Activated CD4-positive, alpha-beta memory T cell treated with anti-CD3 and anti-CD28 coated beads for 36 hours (primary cell): ENCODE results near the gene SH3D19. TPM values are rescaled to one million over a fixed set of nuclear protein-coding genes. Genes with fewer than 3 reads are reported as not detected.

Source experiments
- CTCF ChIA-PET: fragments of 350-600 bp; sonication (Branson Sonifier 250); formaldehyde crosslinking; loops from one replicate; lab custom pipeline; 2021; ENCODE audit warnings: antibody characterized with exemption, inconsistent platforms; lab: Charles Lee
- POLR2A ChIA-PET: fragments of 350-600 bp; sonication (Branson Sonifier 250); formaldehyde crosslinking; loops from one replicate; lab custom pipeline; 2021; ENCODE audit warnings: antibody characterized with exemption; lab: Charles Lee
- DNase-seq: peaks from one replicate; pipeline ENCODE4 v3.0.0-alpha.2; 2020
- H3K27ac Mint-ChIP-seq: one replicate; pipeline ENCODE4 v1.8.0; 2021; ENCODE audit warnings: mixed read lengths
- H3K27me3 Mint-ChIP-seq: one replicate; pipeline ENCODE4 v1.8.0; 2021; ENCODE audit warnings: mixed read lengths
- H3K36me3 Mint-ChIP-seq: one replicate; pipeline ENCODE4 v1.8.0; 2021; ENCODE audit warnings: mixed read lengths
- H3K4me1 Mint-ChIP-seq: one replicate; pipeline ENCODE4 v1.8.0; 2021; ENCODE audit warnings: low read depth, mixed read lengths
- H3K4me3 Mint-ChIP-seq: one replicate; pipeline ENCODE4 v1.8.0; 2021; ENCODE audit warnings: mild to moderate bottlenecking, mixed read lengths
- H3K9me3 Mint-ChIP-seq: one replicate; pipeline ENCODE4 v1.8.0; 2021; ENCODE audit warnings: mixed read lengths
- intact Hi-C: fragments of 100-400 bp; cut with micrococcal nuclease; formaldehyde crosslinking; loops from one replicate; pipeline ENCODE4 v1.15.1; 2023
- total RNA-seq, 2 experiments: library from RNA; stranded (reverse); gene quantifications; one replicate each; pipeline ENCODE4 v1.2.3, GENCODE V29; 2021

The SH3D19 gene
- total RNA-seq, 2 experiments from 2014 or later: 0.68 TPM; not detected in 1

DNA sequence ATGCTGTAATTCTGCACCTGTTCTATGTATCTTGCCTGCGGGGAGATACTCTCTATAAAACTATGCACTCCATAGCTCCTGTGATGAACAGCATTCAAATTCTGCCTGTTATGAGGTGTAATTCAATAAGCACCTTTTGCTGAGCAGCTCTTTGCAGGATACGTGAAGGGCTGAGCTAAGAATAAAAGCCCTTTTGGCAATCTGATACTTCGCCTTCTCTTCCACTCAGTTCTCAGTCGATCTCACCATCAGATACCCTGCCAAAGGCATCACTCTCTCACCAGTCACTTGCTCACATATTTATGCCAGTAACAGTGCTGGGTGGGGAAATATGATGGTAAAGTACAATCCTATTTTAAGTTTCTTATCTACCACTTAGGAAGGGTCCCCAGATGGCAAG, 158.8 kb downstream of the SH3D19 start:
- intact Hi-C loops: no loop called here
- Mint-ChIP-seq H3K4me3 (no peak overlapping the region), H3K4me1 (no peaks in the 10 kb centered on the region), H3K27ac (no peak overlapping the region), H3K9me3 (no peaks in the 10 kb centered on the region), H3K36me3 (no peaks in the 10 kb centered on the region), H3K27me3 (peaks cover 7% of the 10 kb centered on the region)
- no peak for DNase-seq
- ChIA-PET CTCF (no interaction called here), POLR2A (no interaction called here)

DNA sequence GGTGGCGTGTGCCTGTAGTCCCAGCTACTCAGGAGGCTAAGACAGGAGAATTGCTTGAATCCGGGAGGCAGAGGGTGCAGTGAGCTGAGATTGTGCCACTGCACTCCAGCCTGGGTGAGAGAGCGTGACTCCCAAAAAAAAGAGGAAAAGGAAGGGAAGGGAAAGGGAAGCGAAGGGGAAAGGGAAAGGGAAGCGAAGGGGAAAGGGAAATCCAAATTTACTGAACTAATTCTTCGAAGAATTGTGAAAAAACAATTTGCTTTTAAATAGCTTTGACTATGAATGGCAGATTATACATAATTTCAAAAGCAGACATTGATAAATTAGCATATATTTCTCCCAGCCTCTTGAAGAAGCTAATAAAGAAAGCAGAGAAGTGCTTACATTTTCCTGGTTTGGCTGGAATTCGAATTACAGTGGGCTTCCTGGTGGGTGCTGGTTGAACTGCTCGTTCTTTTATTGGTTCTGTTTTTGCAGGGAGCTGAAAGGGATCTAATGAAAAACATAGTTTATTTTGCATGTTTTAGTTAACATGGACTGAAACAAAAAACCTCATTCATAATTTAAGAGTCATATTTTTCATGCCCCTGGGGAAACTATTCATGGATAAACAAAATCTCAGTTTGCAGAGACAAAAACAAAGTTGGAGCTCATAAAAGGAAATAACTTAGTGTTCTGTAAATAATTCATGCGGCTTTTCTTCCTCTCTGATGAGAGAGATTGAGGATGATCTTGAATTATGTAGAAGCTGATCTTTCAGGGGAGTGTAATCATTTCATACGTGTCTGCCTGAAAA, 160.0 kb downstream of the SH3D19 start:
- intact Hi-C loops: no loop called here
- Mint-ChIP-seq H3K4me3 (no peak overlapping the region), H3K9me3 (no peaks in the 10 kb centered on the region), H3K27me3 (peaks cover 7% of the 10 kb centered on the region), H3K27ac (no peak overlapping the region), H3K4me1 (no peaks in the 10 kb centered on the region), H3K36me3 (no peaks in the 10 kb centered on the region)
- DNase-seq: no peak
- CTCF ChIA-PET: no interaction called here
- POLR2A ChIA-PET: no interaction called here

DNA sequence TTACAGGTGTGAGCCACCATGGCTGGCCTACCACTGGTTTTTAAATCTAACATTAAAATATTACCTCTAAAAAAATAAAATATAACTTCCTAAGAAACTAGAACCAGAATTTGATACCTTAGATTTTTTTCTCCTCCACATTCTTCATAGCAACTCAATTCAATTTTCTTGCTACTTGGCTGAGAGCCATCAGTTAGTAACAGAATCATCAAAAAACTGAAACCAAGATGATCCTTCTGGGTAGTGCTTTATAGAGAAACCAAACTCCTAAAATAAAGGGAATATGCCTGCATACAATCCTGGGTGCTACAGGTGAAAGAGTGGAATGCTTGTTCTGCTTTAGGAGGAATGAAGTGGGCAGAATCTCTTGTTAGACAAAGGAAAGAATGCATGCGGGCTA, 161.6 kb downstream of the SH3D19 start:
- POLR2A ChIA-PET: no interaction called here

DNA sequence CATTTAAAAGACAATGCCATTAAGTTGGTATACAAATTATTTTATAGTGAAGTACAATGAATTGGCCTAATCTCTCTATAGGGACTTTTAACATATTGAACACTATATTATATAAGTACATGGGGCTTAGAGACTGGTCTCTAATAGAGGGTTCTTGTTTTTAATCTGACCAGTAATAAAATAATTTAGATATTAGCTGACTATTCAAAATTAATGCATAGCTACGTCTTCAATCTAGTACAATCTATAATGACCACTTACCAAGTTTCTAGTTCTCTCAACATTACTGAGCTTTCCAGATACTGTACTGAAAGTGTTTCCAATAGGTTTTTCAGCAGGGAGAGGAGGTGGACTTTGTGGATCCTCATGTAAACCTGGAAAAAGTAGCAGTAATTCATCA, 166.4 kb downstream of the SH3D19 start:
- H3K9me3 Mint-ChIP-seq: no peaks in the 10 kb centered on the region

More for the DNA sequence above, 161.6 kb downstream of the SH3D19 start:
- intact Hi-C loops: no loop called here
- H3K4me1 Mint-ChIP-seq: no peaks in the 10 kb centered on the region
- no peak overlapping the region for H3K4me3 Mint-ChIP-seq
- H3K27me3 Mint-ChIP-seq: peaks cover 5% of the 10 kb centered on the region
- CTCF ChIA-PET: no interaction called here
- no peaks in the 10 kb centered on the region for H3K36me3 Mint-ChIP-seq
- no peak for DNase-seq
- no peak overlapping the region for H3K27ac Mint-ChIP-seq
- no peaks in the 10 kb centered on the region for H3K9me3 Mint-ChIP-seq

DNA sequence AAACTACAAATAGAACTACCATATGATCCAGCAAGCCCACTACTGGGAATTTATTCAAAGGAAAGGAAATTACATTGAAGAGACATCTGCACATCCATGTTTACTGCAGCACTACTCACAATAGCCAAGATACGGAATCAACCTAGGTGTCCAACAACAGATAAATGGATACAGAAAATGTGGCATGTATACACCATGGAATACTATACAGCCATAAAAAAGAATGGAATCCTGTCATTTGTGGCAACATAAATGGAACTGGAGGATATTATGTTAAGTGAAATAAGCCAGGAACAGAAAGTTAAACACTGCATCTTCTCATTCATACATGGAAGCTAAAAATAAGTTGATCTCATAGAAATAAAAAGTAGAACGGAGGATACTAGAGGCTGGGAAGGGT, 167.9 kb downstream of the SH3D19 start:
- H3K27me3 Mint-ChIP-seq: peaks cover 3% of the 10 kb centered on the region
- ChIA-PET POLR2A (no interaction called here), CTCF (interaction anchor here (1.3 kb wide), 1 partner anchor 40 kb away, joined by 8 read pairs; no protein-coding TSS in a partner anchor)
- intact Hi-C loops: no loop called here
- no peaks in the 10 kb centered on the region for H3K36me3 Mint-ChIP-seq
- no peak for DNase-seq
- H3K4me3 Mint-ChIP-seq: no peak overlapping the region
- no peaks in the 10 kb centered on the region for H3K4me1 Mint-ChIP-seq
- no peaks in the 10 kb centered on the region for H3K9me3 Mint-ChIP-seq
- no peak overlapping the region for H3K27ac Mint-ChIP-seq

More for the DNA sequence above, 166.4 kb downstream of the SH3D19 start:
- POLR2A ChIA-PET: no interaction called here
- H3K36me3 Mint-ChIP-seq: no peaks in the 10 kb centered on the region
- no peaks in the 10 kb centered on the region for H3K4me1 Mint-ChIP-seq
- DNase-seq: no peak
- CTCF ChIA-PET: no interaction called here
- no peak overlapping the region for H3K4me3 Mint-ChIP-seq
- H3K27ac Mint-ChIP-seq: no peak overlapping the region
- H3K27me3 Mint-ChIP-seq: peaks cover 3% of the 10 kb centered on the region
- intact Hi-C loops: no loop called here

DNA sequence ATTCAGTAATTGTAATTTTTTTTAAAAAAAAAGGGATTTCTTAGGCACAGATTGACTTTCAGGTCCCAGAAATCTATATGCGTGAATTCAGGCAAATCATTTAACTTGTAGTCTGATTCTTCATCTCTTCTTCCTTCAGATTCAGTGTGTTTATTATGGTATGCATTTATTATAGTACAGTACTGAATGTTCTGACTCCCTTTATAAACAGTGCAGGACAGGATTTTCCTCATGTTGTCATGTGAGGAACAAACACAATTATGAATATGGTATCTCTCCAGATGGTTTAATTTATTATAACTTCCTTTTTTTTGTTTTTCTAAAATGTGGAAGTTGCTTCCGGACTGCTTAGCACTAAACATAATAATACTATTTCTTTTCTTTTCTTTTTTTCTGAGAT, 171.8 kb downstream of the SH3D19 start:
- POLR2A ChIA-PET: no interaction called here
- intact Hi-C loops: no loop called here

DNA sequence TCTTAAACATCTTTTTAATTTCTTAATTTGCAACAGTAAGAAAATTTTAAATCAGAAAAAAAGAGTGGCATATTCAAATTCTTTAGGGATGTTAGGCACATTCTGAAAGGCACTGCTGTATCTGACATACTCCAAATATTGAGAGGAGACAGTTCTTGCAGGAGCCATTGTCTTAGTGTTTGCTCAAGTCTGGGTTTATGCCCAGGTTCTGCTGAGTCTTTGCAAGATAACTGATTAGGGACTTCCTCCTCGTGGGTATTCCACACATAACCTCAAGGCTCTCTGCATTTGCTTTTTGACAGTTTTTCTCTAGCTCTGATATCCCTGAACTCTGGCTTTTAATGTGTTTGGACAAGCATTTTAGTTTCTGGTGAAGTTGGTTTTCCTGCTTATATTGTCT, 173.4 kb downstream of the SH3D19 start:
- ChIA-PET POLR2A (no interaction called here), CTCF (interaction anchor here (1.3 kb wide), 1 partner anchor 34 kb away, joined by 4 read pairs; no protein-coding TSS in a partner anchor)
- Mint-ChIP-seq H3K9me3 (no peaks in the 10 kb centered on the region), H3K36me3 (no peaks in the 10 kb centered on the region), H3K27ac (no peak overlapping the region), H3K4me1 (no peaks in the 10 kb centered on the region), H3K27me3 (peaks cover 2% of the 10 kb centered on the region), H3K4me3 (no peak overlapping the region)
- intact Hi-C loops: no loop called here
- no peak for DNase-seq

More for the DNA sequence above, 171.8 kb downstream of the SH3D19 start:
- Mint-ChIP-seq H3K27ac (no peak overlapping the region), H3K4me3 (no peak overlapping the region), H3K9me3 (no peaks in the 10 kb centered on the region), H3K4me1 (no peaks in the 10 kb centered on the region), H3K36me3 (no peaks in the 10 kb centered on the region), H3K27me3 (peaks cover 3% of the 10 kb centered on the region)
- CTCF ChIA-PET: no interaction called here
- DNase-seq: no peak

DNA sequence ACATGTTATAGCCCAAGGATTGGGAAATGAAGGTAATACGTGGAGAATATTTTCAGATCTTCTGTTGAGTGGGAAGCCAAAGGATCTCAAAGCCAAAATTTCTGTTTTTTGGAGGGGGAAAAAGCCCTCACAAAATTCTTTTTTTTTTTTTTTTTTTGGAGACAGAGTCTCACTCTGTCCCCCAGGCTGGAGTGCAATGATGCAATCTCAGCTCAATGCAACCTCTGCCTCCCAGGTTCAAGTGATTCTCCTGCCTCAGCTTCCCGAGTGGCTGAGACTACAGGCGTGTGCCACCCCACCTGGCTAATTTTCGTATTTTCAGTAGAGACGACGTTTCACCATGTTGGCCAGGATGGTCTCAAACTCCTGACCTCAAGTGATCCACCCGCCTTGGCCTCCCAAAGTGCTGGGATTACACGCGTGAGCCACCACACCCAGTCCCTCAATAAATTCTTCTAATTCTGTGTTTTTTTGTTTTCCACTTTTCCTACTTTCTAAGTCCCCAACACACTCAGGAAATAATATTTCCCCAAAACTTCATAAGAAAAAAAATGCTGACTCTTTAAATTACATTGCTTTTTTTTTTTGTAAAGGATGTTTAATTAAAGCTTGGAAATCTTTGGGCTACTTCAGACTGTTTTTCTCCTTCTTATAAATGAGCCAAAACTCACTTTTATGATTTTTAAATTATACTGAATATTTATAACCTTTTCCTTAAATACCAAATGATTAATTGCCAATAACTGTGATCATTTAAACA, 174.4 kb downstream of the SH3D19 start:
- ChIA-PET POLR2A (no interaction called here), CTCF (interaction anchor here (0.6 to 1.3 kb wide), 2 partner anchors 11 to 33 kb away, joined by 3 to 4 read pairs; no protein-coding TSS in a partner anchor)
- H3K4me1 Mint-ChIP-seq: no peaks in the 10 kb centered on the region
- H3K4me3 Mint-ChIP-seq: no peak overlapping the region
- no peak overlapping the region for H3K27ac Mint-ChIP-seq
- intact Hi-C loops: no loop called here
- no peak for DNase-seq
- H3K9me3 Mint-ChIP-seq: no peaks in the 10 kb centered on the region
- H3K36me3 Mint-ChIP-seq: no peaks in the 10 kb centered on the region
- no peaks in the 10 kb centered on the region for H3K27me3 Mint-ChIP-seq

DNA sequence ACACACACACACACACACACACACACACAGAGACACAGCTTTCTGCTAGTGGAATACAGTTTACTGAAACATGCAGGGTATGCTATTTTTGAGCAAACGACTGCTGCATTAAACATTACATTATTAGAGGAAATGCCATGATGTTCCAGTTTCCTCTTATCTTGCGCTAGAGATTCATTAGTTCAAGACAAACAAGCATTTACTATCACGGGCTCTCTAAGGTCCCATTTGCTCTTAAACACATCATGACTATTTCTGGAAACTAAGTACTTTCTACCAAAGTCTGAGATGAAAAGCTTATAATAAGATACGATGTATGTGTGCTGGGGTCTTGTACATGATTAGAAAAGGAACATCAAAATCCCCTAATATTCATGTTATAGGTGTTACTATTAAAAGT, 177.1 kb downstream of the SH3D19 start:
- ChIA-PET POLR2A (no interaction called here), CTCF (no interaction called here)
- intact Hi-C loops: no loop called here
- no peak for DNase-seq
- Mint-ChIP-seq H3K36me3 (no peaks in the 10 kb centered on the region), H3K27ac (no peak overlapping the region), H3K27me3 (no peaks in the 10 kb centered on the region), H3K4me3 (no peak overlapping the region), H3K4me1 (no peaks in the 10 kb centered on the region), H3K9me3 (no peaks in the 10 kb centered on the region)

DNA sequence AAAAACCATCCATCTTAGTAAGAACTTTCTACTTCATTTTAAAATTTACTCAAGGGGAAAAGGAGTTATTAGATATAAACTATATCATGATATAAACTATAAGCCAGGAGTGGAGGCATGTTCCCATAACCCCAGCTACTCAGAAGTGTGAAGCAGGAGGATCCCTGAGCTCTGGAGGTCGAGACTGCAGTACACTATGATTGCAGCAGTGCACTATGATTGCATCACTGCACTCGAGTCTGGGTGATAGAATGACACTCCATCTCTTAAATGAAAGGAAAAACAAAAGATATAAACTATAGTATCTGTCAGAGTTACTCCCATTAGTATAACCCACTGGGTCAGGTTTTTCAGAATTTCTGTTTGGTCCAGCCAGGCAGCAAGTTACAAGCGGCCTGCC, 178.4 kb downstream of the SH3D19 start:
- H3K4me3 Mint-ChIP-seq: no peak overlapping the region
- CTCF ChIA-PET: no interaction called here
- no peak overlapping the region for H3K27ac Mint-ChIP-seq
- no peaks in the 10 kb centered on the region for H3K36me3 Mint-ChIP-seq
- H3K4me1 Mint-ChIP-seq: no peaks in the 10 kb centered on the region
- H3K27me3 Mint-ChIP-seq: no peaks in the 10 kb centered on the region
- no peak for DNase-seq
- H3K9me3 Mint-ChIP-seq: no peaks in the 10 kb centered on the region
- POLR2A ChIA-PET: no interaction called here
- intact Hi-C loops: no loop called here

DNA sequence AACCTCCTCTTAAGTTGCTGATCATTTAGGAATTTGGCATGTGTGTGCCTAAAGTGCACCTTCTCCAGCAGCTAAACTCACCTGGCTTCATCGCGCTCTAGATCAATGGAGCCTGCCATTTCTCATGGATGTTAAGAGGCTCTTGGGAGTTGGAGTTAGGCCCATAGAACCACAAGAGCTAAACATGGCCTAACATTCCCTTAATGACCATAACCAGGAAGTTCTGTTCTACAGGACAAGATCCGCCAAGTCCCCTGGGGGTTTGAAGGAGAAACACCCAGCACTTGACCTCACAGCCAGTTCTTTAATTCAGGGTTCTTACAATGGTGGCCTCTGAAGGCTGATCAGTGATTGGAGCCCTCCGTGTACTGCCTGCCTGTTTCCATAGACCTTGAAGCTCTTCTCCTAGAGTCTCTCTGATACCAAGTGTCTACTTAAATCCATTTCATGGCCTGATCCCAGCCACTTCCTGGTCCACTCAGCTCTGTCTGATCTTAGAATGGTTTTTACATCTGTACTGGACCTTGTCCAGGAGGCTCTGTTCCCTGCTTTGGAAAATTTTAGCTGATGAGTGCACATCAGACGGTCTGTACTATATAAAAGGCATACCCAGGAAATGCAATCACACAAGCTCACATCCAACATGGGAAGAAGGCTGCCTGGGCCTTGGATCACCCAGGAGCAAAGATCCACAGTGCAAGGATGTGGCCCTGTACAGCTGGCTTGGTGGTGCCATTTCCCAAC, 180.9 kb downstream of the SH3D19 start:
- no peaks in the 10 kb centered on the region for H3K36me3 Mint-ChIP-seq
- H3K27ac Mint-ChIP-seq: no peak overlapping the region
- H3K9me3 Mint-ChIP-seq: no peaks in the 10 kb centered on the region
- ChIA-PET POLR2A (interaction anchor here (0.6 kb wide), 1 partner anchor 34 kb away, joined by 3 read pairs; no protein-coding TSS in a partner anchor), CTCF (interaction anchor here (1.9 kb wide), 1 partner anchor 27 kb away, joined by 5 read pairs; no protein-coding TSS in a partner anchor)
- H3K4me1 Mint-ChIP-seq: no peaks in the 10 kb centered on the region
- DNase-seq: no peak
- no peak overlapping the region for H3K4me3 Mint-ChIP-seq
- intact Hi-C loops: no loop called here
- H3K27me3 Mint-ChIP-seq: no peaks in the 10 kb centered on the region

DNA sequence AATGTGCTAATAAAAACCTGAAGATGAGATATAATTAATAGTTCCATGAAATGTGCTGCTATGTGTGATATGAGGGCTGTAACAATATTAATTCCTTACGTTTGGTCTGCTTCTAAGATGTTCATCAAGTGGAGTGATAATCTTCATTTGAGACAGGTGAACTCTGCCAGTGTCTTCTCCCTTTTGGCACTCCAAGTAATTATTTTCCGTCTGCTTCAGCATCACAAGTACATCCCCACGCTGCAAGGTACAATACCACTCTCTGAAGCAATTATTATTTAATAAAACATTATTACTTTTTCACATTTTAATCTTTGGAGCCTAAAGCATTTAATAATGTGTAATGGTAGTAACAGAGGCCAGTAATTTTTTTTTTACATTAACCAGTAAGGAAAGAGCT, 181.6 kb downstream of the SH3D19 start:
- H3K4me1 Mint-ChIP-seq: no peaks in the 10 kb centered on the region
- POLR2A ChIA-PET: interaction anchor here (0.6 kb wide), 1 partner anchor 33 kb away, joined by 3 read pairs; no protein-coding TSS in a partner anchor
- H3K27me3 Mint-ChIP-seq: no peaks in the 10 kb centered on the region
- no peak for DNase-seq
- H3K9me3 Mint-ChIP-seq: no peaks in the 10 kb centered on the region
- no peaks in the 10 kb centered on the region for H3K36me3 Mint-ChIP-seq
- CTCF ChIA-PET: interaction anchor here (1.9 kb wide), 1 partner anchor 26 kb away, joined by 5 read pairs; no protein-coding TSS in a partner anchor
- no peak overlapping the region for H3K27ac Mint-ChIP-seq
- intact Hi-C loops: no loop called here
- H3K4me3 Mint-ChIP-seq: no peak overlapping the region
